Endodermal cell (in vitro differentiated cells): ENCODE results near the gene OR2T6. TPM values are rescaled to one million over a fixed set of nuclear protein-coding genes. Genes with fewer than 3 reads are reported as not detected.

ENCODE experiments used
- total RNA-seq, 2 donors: library from RNA; stranded (reverse); fragmentation: NEBNext Ultra II Directional in 1 of 2; extraction: Animal tissue kit (Norgen Biotek cat#: 25700) in 1 of 2; gene quantifications; 2 replicates in 1 of 2; 3 replicates in 1 of 2; pipeline ENCODE4 v1.2.1, GENCODE V29; 2021

The OR2T6 gene
- total RNA-seq, 2 donors from 2014 or later: not detected

Other genes starting within 250 kb of the OR2T6 start
- not detected for gene OR2M5, start 230.6 kb upstream of the OR2T6 start, total RNA-seq
- not detected for gene OR2M2, start 200.9 kb upstream of the OR2T6 start, total RNA-seq
- not detected for gene OR2M3, start 178.5 kb upstream of the OR2T6 start, total RNA-seq
- not detected for gene OR2M4, start 144.3 kb upstream of the OR2T6 start, total RNA-seq
- gene OR2T33, start 97.8 kb upstream of the OR2T6 start, total RNA-seq: not detected
- gene OR2T12, start 72.3 kb upstream of the OR2T6 start, total RNA-seq: not detected
- gene OR2M7, start 51.2 kb upstream of the OR2T6 start, total RNA-seq: not detected
- gene OR14C36, start 27.0 kb upstream of the OR2T6 start, total RNA-seq: not detected
- gene OR2T4, start 14.1 kb upstream of the OR2T6 start, total RNA-seq: not detected
- not detected for gene OR2T1, start 27.3 kb downstream of the OR2T6 start, total RNA-seq
- not detected for gene OR2T2, start 69.9 kb downstream of the OR2T6 start, total RNA-seq
- gene OR2T3, start 97.6 kb downstream of the OR2T6 start, total RNA-seq: not detected
- gene OR2T5, start 112.8 kb downstream of the OR2T6 start, total RNA-seq: not detected
- gene OR2G6, start 132.3 kb downstream of the OR2T6 start, total RNA-seq: not detected
- gene OR2T29, start 187.0 kb downstream of the OR2T6 start, total RNA-seq: not detected
- gene OR2T34, start 199.0 kb downstream of the OR2T6 start, total RNA-seq: not detected
- gene OR2T10, start 222.0 kb downstream of the OR2T6 start, total RNA-seq: not detected